Stimulated activated CD8-positive, alpha-beta memory T cell treated with anti-CD3 and anti-CD28 coated beads, Interleukin-12 subunit alpha, Interleukin-12 subunit beta, amount 100 ng/mL, for 4 hours (primary cell): Measurements from ENCODE around the gene WHRN.

Experiments
- DNase-seq: peaks from one replicate; pipeline ENCODE4 v3.0.0-alpha.2; 2020; ENCODE audit warnings: low read depth

WHRN gene

GRCh38 chr9:114448706-114449105 lies 56.6 kb downstream of the WHRN start:
- no peak for DNase-seq

- no peak for DNase-seq
These were observed 58.4 kb downstream of the WHRN start for GRCh38 chr9:114446672-114447450.

DNA sequence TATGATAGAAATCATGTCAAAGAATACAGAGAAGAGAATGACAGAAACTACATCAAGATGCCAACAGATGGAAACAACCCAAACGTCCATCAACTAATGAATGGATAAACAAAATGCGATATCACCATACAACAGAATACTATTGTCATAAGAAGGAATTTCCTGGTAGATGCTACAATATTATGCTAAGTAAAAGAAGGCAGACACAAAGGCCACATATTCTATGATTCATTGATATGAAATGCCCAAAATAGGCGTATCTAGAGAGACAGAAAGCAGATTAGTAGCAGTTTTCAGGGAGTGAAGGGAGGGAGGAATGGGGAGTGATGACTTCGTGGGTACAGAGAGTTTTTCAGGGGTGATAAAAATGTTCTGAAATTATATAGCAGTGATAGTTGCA lies 59.2 kb downstream of the WHRN start:
- DNase-seq, result no peak

DNA sequence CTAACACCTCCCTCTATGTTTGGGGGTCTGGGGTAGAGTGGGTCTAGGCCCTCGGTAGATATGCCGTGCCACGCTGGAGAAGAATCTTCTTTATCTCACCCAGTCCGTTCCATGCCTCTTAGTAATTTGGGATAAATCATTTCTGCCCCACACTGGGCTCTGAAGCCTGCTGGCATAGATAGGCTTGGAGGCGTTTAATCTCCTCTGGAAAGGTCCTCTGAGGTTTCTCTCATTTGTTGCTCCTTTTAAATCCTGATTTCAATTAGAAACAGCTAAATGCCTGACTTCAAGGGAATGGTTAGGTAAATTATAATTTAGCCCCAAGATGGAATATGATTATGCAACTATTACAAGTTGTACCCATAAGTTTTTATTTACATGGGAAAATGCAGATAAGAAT lies 59.7 kb downstream of the WHRN start:
- no peak for DNase-seq

- DNase-seq, result no peak
These were observed 63.3 kb downstream of the WHRN start for GRCh38 chr9:114442022-114442421.

GRCh38 chr9:114437401-114437893 lies 67.8 kb downstream of the WHRN start:
- DNase-seq, result no peak

DNA sequence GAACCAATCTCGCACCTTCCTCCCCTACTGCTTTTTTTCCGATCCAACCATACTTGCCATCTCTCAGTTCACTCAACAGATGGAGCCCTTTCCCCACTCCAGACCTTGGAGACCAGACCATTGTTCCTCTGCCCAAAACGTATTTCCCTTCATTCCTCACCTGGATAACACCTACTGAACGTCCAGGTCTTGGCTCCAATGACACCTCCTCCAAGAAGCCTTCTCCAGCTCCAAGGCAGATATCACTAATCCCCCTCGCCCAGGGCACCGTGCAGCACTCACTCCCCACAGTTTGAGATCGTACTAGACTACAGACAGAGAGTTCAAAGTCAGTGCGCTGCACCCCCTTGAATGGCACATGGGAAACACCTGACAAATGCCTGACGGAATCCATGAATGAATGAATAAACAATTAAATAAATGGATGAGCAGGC lies 70.4 kb downstream of the WHRN start:
- no peak for DNase-seq

GRCh38 chr9:114433720-114434255 lies 71.5 kb downstream of the WHRN start:
- no peak for DNase-seq

DNA sequence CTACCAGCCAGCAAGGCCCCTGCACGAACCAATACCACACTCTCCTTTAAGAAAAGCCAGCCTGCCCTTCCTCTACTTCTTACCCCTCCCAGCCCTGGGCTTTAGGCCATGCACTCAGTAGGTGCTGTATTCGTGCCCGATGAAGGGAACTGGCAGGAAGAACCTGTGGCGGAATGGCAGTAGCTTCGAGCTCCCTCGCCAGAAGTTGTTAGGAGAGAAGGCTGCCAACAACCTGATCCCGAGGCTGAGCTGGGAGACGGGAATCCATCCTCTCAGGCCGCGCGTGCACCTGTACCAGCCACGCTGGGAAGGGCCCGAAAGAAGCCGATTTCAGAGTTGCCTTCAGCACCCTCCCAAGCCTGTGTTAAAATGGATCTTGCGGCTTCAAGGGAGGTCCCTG lies 72.2 kb downstream of the WHRN start:
- DNase-seq, result no peak

GRCh38 chr9:114432323-114433067 lies 72.8 kb downstream of the WHRN start:
- no peak for DNase-seq

- DNase-seq, result no peak
These were observed 73.5 kb downstream of the WHRN start for GRCh38 chr9:114431770-114432169.

DNA sequence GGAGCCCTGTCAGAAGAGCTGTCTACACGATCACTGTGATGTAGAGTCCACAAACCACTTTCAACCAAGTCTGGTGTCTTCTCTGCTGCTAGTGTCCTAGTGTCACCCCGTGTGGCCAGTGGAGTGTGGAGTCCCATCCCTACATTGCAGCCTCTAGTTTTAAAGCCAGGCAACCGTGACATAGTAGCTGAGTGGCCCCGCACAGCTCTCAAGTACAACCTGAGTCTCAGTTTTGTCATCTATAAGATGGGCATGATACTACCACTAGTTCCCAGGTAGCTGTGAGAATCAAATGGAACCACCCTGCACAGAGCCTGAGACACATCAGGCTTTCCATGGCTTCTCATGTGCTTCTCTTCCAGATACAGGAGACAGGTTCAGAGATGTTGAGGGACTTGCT lies 74.3 kb downstream of the WHRN start:
- DNase-seq, result no peak

- DNase-seq, result no peak
These were observed 74.8 kb downstream of the WHRN start for GRCh38 chr9:114430457-114430856.

DNA sequence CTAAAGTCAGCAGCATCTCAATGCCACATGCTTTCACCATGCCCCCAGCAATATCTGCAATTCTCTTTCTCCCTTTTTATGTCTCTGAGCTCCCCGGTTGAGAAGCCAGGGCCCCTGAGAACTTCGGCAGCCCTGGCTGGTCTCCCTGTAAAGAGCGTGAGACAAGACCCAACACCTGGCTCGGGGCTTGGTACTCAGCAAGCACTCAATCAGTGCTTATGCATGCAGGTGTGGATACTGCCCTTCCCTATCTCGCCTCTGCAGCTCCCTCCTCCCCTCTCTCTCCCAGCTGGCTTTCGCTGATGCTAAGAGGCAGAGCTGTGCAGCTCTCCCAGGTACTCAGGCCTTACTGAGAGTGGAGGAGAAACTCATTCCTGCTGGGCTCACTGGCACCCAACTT lies 75.8 kb downstream of the WHRN start:
- DNase-seq, result no peak

DNA sequence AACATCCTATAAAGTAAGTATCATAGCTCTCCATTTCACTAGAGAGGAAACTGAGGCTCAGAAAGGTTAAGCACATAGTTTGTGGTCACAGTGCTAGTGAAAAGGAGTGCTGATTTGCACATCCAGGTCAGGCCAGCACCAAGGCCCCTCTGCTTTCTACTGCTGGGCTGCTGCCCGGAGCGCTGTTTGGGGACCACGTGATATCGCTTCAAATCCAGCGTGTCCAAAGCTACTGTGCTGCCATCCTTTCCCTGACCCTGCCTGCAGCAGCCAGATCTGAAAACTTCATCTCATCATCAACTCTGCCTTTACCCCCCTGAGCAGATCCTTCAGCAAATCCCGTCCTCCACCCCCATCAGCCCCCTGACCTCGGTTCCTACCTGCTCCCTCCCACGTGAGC lies 76.8 kb downstream of the WHRN start:
- no peak for DNase-seq

DNA sequence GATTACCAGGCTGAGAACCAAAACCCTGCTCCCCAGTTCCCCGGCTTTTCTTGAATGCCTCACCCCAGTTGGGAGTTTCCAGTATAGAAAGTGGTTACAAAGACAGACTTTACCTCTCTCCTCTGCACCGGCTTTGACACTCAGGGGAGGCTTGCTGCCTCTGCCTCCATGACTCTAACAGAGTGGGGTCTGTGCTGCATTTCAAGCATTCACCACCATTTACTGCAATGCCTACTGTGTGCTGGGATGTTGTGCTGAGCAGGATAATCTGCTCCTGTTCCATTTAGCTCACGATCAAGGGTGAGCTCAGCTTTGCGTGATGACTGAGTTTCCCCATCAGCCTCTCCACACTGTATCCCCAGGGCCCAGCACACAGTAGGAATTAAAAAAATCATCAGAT lies 77.6 kb downstream of the WHRN start:
- no peak for DNase-seq

DNA sequence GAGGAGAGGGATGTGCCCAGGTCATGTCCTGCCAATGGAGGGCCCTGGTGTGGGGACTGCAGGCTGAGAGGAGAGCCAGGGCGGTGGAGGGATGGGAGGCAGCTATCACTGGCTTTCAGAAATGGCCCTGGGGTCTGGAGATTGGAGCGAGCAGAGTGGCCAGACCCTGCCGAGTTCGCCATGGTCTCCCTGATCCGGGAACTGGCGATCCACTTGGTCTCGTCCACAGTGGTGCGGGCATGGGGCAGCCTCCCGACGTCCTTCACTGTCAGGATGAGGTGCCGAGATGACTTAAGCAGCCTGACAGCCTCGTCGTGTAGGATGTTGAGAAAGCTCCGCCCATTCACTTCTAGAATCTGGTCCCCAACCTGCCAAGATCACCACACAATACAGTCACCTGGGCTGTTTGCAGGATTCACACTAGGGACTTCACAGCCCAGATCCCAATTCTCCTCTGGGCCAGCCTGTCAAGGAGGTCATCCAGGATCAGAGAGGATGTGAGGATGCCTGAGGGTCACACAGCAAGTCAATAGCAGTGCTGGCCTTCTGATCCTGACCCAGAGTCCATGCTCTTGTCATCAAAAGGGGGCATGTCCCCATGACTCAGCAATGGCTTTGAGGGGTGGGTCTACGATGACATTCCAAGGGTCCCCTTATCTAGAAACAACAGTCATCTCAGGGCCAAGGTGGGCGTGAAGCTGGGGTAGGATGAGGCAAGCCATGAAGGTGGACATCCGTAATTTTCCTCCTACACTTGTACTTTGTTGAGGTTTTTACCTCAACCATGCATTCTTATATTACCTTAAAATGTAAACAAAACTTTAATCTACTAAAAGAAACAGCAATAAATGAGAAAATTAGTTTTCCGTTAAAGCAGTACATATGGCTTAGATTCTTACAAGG lies 79.0 kb downstream of the WHRN start:
- no peak for DNase-seq

DNA sequence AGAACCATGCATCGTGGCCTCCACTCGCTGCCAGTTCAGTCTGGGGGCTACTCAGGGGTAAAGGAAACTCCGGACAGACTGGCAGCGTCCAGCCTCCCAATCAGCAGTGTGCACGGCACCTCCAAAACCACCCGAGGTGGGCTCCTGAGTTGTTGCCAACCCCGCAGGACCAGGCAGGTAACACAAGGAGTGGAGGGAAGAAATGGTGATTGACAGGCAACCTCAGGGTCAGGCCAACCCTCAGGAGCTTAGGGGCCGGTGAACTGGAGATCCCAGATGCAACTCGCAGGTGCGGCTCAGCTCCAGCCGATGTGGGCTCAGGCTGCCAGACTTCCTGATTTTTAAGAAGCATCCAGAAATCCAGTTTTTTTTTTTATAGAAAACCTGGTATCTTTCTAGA lies 80.1 kb downstream of the WHRN start:
- DNase-seq, result no peak

DNA sequence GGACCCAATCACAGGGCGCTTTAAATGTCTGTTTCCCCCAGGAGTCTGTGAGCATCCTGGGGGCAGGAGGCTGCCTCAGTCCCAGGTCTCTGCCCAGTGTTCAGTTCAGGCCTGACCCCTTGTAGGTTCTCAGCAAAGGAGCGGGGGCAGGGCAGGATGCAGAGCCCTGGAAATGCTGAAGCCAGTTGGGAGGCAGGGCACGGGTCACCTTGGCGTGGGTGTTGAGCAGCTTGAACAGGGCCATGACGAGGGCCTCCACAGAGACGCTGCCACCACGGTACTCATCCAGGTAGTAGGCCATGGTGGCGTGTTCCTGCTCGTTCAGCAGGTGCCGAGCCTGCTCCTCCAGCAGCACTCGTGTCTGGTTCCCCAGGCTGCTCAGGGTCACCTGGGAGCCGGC lies 81.1 kb downstream of the WHRN start:
- no peak for DNase-seq

- DNase-seq, result no peak
These were observed 82.1 kb downstream of the WHRN start for GRCh38 chr9:114423181-114423580.

GRCh38 chr9:114421147-114421546 lies 84.1 kb downstream of the WHRN start:
- DNase-seq, result no peak

- no peak for DNase-seq
These were observed 85.5 kb downstream of the WHRN start for GRCh38 chr9:114419796-114420195.
